Stomach smooth muscle (tissue), 2 donors: Measurements from ENCODE around the gene TMEM116.
"Not testable (repeated sequence)": the region's sequence is repeated elsewhere in the genome, so short reads cannot be mapped to it uniquely, and the experiment has no call there.

Source experiments
- H3K27ac ChIP-seq: one replicate; pipeline ENCODE4 v1.7.0; 2013; ENCODE audit warnings: mild to moderate bottlenecking, low read length, inconsistent platforms
- H3K27me3 ChIP-seq, 2 donors: one replicate each; pipeline ENCODE4 v1.7.0; 2013; ENCODE audit warnings: low read length in 2 of 2; ENCODE audit not compliant: insufficient read depth in 2 of 2, control insufficient read depth in 1 of 2
- H3K36me3 ChIP-seq, 2 donors: one replicate each; pipeline ENCODE4 v1.7.0; 2013; ENCODE audit warnings: low read length in 2 of 2; ENCODE audit not compliant: control insufficient read depth in 2 of 2, insufficient read depth in 2 of 2
- H3K4me1 ChIP-seq: one replicate; pipeline ENCODE4 v1.7.0; 2013; ENCODE audit warnings: low read length; ENCODE audit not compliant: control insufficient read depth, insufficient read depth
- H3K4me3 ChIP-seq, 2 donors: one replicate each; pipeline ENCODE4 v1.7.0; 2013; ENCODE audit warnings: low read length in 2 of 2
- H3K9ac ChIP-seq, 2 donors: one replicate each; pipeline ENCODE4 v1.7.0; 2013; ENCODE audit warnings: low read length in 2 of 2, mild to moderate bottlenecking in 1 of 2
- H3K9me3 ChIP-seq, 2 donors: one replicate each; pipeline ENCODE4 v1.7.0; 2013; ENCODE audit warnings: low read length in 2 of 2; ENCODE audit not compliant: control insufficient read depth in 2 of 2
- donor health status: healthy.
- donor health status: Pancreatic carcinoma.

Gene TMEM116

GRCh38 chr12:111976291-111976690 lies 36.7 kb downstream of the TMEM116 start:
- Histone ChIP-seq H3K9me3 (no peaks in the 10 kb centered on the region), H3K9ac (no peak overlapping the region), H3K4me3 (no peak overlapping the region), H3K36me3 (no peaks in the 10 kb centered on the region), H3K27me3 (no peaks in the 10 kb centered on the region), H3K4me1 (no peaks in the 10 kb centered on the region), H3K27ac (no peak overlapping the region)

GRCh38 chr12:111975161-111975931 lies 37.6 kb downstream of the TMEM116 start:
- Histone ChIP-seq H3K4me1 (no peaks in the 10 kb centered on the region), H3K4me3 (no peak overlapping the region), H3K27ac (no peak overlapping the region), H3K27me3 (no peaks in the 10 kb centered on the region), H3K9ac (no peak overlapping the region), H3K36me3 (no peaks in the 10 kb centered on the region), H3K9me3 (peaks cover 0 to 4% of the 10 kb centered on the region in 2 donors)

GRCh38 chr12:111971800-111972199 lies 41.2 kb downstream of the TMEM116 start:
- Histone ChIP-seq H3K36me3 (no peaks in the 10 kb centered on the region), H3K27ac (no peak overlapping the region), H3K4me3 (no peak overlapping the region), H3K9ac (no peak overlapping the region), H3K27me3 (no peaks in the 10 kb centered on the region), H3K4me1 (no peaks in the 10 kb centered on the region), H3K9me3 (peaks cover 0 to 4% of the 10 kb centered on the region in 2 donors)

GRCh38 chr12:111964935-111965334 lies 48.0 kb downstream of the TMEM116 start:
- no peaks in the 10 kb centered on the region for H3K4me1 ChIP-seq
- H3K4me3 ChIP-seq: no peak overlapping the region
- H3K27me3 ChIP-seq: no peaks in the 10 kb centered on the region
- H3K9me3 ChIP-seq: no peaks in the 10 kb centered on the region
- no peaks in the 10 kb centered on the region for H3K36me3 ChIP-seq
- no peak overlapping the region for H3K9ac ChIP-seq
- no peak overlapping the region for H3K27ac ChIP-seq

GRCh38 chr12:111959518-111959917 lies 53.4 kb downstream of the TMEM116 start:
- H3K36me3 ChIP-seq: not testable (repeated sequence)

GRCh38 chr12:111957224-111957623 lies 55.7 kb downstream of the TMEM116 start:
- H3K36me3 ChIP-seq, H3K4me1 ChIP-seq, H3K4me3 ChIP-seq, H3K27ac ChIP-seq, H3K9me3 ChIP-seq, H3K27me3 ChIP-seq, H3K9ac ChIP-seq: not testable (repeated sequence)

More at GRCh38 chr12:111959518-111959917, 53.4 kb downstream of the TMEM116 start:
- not testable (repeated sequence) for H3K9ac ChIP-seq, H3K27ac ChIP-seq, H3K4me1 ChIP-seq, H3K4me3 ChIP-seq, H3K9me3 ChIP-seq, H3K27me3 ChIP-seq

- no peak overlapping the region for H3K4me3 ChIP-seq
- H3K27me3 ChIP-seq: no peaks in the 10 kb centered on the region
These were observed 58.0 kb downstream of the TMEM116 start for GRCh38 chr12:111954969-111955368.

GRCh38 chr12:111953455-111953854 lies 59.5 kb downstream of the TMEM116 start:
- H3K9me3 ChIP-seq: no peaks in the 10 kb centered on the region
- no peaks in the 10 kb centered on the region for H3K27me3 ChIP-seq
- H3K27ac ChIP-seq: no peak overlapping the region
- no peak overlapping the region for H3K9ac ChIP-seq
- H3K36me3 ChIP-seq: no peaks in the 10 kb centered on the region
- H3K4me1 ChIP-seq: no peaks in the 10 kb centered on the region
- H3K4me3 ChIP-seq: no peak overlapping the region

More at GRCh38 chr12:111954969-111955368, 58.0 kb downstream of the TMEM116 start:
- Histone ChIP-seq H3K9me3 (no peaks in the 10 kb centered on the region), H3K9ac (no peak overlapping the region), H3K4me1 (no peaks in the 10 kb centered on the region), H3K36me3 (no peaks in the 10 kb centered on the region), H3K27ac (no peak overlapping the region)

GRCh38 chr12:111952084-111952787 lies 60.7 kb downstream of the TMEM116 start:
- H3K4me3 ChIP-seq, H3K27ac ChIP-seq, H3K27me3 ChIP-seq, H3K36me3 ChIP-seq, H3K9me3 ChIP-seq, H3K9ac ChIP-seq, H3K4me1 ChIP-seq: not testable (repeated sequence)

GRCh38 chr12:111950961-111951676 lies 61.8 kb downstream of the TMEM116 start:
- not testable (repeated sequence) for H3K36me3 ChIP-seq, H3K9me3 ChIP-seq, H3K27ac ChIP-seq, H3K9ac ChIP-seq, H3K27me3 ChIP-seq, H3K4me1 ChIP-seq, H3K4me3 ChIP-seq
